Astrocyte (in vitro differentiated cells and primary cell): Measurements from ENCODE around the gene STAB2.

Experiments used
- EZH2 ChIP-seq: IDR thresholded peaks from 2 replicates; pipeline ENCODE4 v1.6.1; 2012; ENCODE audit warnings: mild to moderate bottlenecking, low read length, inconsistent platforms; ENCODE audit not compliant: insufficient read depth
- TF ChIP-seq, protein P1 (sequence below): IDR thresholded peaks from 2 replicates; pipeline ENCODE4 v1.5.1; 2011; ENCODE audit warnings: low read depth, mild to moderate bottlenecking, inconsistent platforms, low read length, moderate library complexity; ENCODE audit not compliant: insufficient read depth

DNA sequence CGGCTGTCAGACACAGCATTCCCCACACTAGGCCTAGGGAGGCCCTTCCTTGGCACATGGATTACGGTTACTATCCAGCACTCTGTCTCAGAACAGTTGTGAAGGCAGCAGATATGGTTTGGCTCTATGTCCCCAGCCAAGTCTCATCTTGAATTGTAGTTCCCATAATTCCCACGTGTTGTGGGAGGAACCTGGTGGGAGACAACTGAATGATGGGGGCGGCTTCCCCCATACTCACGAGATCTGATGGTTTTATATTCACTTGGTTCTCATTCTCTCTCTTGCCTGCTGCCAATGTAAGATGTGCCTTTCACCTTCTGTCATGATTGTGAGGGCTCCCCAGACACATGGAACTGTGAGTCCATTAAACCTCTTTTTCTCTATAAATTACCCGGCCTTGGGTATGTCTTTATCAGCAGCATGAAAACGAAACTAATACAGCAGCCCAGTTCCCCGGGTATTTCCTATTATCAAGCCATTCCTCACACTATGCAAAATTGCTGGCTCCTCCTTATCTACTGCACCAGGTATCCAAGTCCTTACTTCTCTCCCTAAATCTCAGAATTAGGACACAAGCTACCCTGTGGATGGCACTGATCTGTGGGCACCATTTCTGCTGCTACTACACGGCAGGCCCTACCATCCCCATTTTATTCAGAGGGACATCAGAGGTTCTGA lies 220.6 kb downstream of the STAB2 start:
- TF ChIP-seq, protein P1, sequence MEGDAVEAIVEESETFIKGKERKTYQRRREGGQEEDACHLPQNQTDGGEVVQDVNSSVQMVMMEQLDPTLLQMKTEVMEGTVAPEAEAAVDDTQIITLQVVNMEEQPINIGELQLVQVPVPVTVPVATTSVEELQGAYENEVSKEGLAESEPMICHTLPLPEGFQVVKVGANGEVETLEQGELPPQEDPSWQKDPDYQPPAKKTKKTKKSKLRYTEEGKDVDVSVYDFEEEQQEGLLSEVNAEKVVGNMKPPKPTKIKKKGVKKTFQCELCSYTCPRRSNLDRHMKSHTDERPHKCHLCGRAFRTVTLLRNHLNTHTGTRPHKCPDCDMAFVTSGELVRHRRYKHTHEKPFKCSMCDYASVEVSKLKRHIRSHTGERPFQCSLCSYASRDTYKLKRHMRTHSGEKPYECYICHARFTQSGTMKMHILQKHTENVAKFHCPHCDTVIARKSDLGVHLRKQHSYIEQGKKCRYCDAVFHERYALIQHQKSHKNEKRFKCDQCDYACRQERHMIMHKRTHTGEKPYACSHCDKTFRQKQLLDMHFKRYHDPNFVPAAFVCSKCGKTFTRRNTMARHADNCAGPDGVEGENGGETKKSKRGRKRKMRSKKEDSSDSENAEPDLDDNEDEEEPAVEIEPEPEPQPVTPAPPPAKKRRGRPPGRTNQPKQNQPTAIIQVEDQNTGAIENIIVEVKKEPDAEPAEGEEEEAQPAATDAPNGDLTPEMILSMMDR = no peak
- no peak for TF ChIP-seq EZH2
